Adrenal gland (tissue), 12 donors: ENCODE measurements around the gene AIFM2. TPM values are rescaled to one million over a fixed set of nuclear protein-coding genes. Genes with fewer than 3 reads are reported as not detected.

Source experiments
- DNase-seq, 7 donors: peaks; one replicate each; pipeline ENCODE4 v3.0.0-alpha.2; 2019 to 2020
- H3K27ac ChIP-seq, 5 donors: fragments of 200-600 bp; sonication (generic) in 4 of 5; 1 replicate in 3 of 5; 2 replicates in 2 of 5; pipeline versions ENCODE4 v1.5.1 to v1.8.0; 2016 to 2020; ENCODE audit warnings: mild to moderate bottlenecking in 1 of 5
- H3K27me3 ChIP-seq: fragments of 200-600 bp; 2 replicates; pipeline ENCODE4 v1.8.0; 2021
- H3K36me3 ChIP-seq, 2 donors: fragments of 200-600 bp; replicated peaks in 1 of 2; 1 replicate in 1 of 2; 2 replicates in 1 of 2; pipeline versions ENCODE4 v1.5.1 to v1.8.0; 2018 to 2022
- H3K4me1 ChIP-seq, 2 donors: fragments of 200-600 bp; replicated peaks in 1 of 2; 1 replicate in 1 of 2; 2 replicates in 1 of 2; pipeline versions ENCODE4 v1.5.1 to v1.8.0; 2018 to 2021
- H3K4me3 ChIP-seq, 4 donors: fragments of 200-600 bp; sonication (generic) in 3 of 4; one replicate each; pipeline ENCODE4 v1.5.1; 2016 to 2018
- H3K9me3 ChIP-seq, 3 donors: fragments of 200-600 bp; sonication (generic) in 1 of 3; replicated peaks in 1 of 3; 1 replicate in 2 of 3; 2 replicates in 1 of 3; pipeline versions ENCODE4 v1.5.1 to v1.8.0; 2016 to 2021
- CTCF ChIP-seq, 6 experiments: fragments of 450-650 bp in 4 of 6; fragments of 200-600 bp in 2 of 6; sonication (generic) in 1 of 6; IDR thresholded peaks; 1 replicate in 5 of 6; 2 replicates in 1 of 6; pipeline versions ENCODE4 v1.5.1 to v1.8.0; 2016 to 2021; ENCODE audit warnings: antibody characterized with exemption in 6 of 6, mild to moderate bottlenecking in 2 of 6, moderate library complexity in 1 of 6
- POLR2A ChIP-seq, 2 donors: fragments of 450-650 bp; IDR thresholded peaks; one replicate each; pipeline ENCODE4 v1.6.1; 2017; ENCODE audit warnings: antibody characterized with exemption in 2 of 2, mild to moderate bottlenecking in 2 of 2, moderate library complexity in 1 of 2
- WGBS, 4 donors: extraction: QIAGEN DNeasy Blood & Tissue Kit in 2 of 4; methylation state at CpG; one replicate each; pipeline versions ENCODE4 v1.1.5 to v1.1.7; 2013 to 2017; 5-methylcytosine and 5-hydroxymethylcytosine counted together
- intact Hi-C, 2 donors: fragments of 100-400 bp; cut with DNase I; formaldehyde crosslinking; loops; one replicate each; pipeline versions ENCODE4 v1.14.1 to v1.15.0; 2022 to 2023
- polyA plus RNA-seq, 3 donors: library from polyadenylated mRNA; stranded (reverse); fragments of 200-250 nt in 2 of 3; fragments of 350-450 nt in 1 of 3; fragmentation: Illumina TruSeq in 1 of 3; extraction: RNeasy Lipid Tissue Mini Kit (QIAGEN cat#74804) in 1 of 3; gene quantifications; one replicate each; pipeline ENCODE4 v1.2.3, GENCODE V29; 2013 to 2014
- total RNA-seq, 9 donors: library from RNA; depleted of rRNA in 4 of 9; stranded (reverse); fragments of >200 nt in 4 of 9; fragments of 120-200 nt in 1 of 9; fragmentation: NEBNext Ultra II Directional in 1 of 9; extraction: Animal tissue kit (Norgen Biotek cat#: 25700) in 1 of 9; gene quantifications; one replicate each; pipeline versions ENCODE4 v1.1.0 to v1.2.4, GENCODE V29; 2013 to 2023
- donor health status: healthy with polysubstance abuse.
- donor health status: Bipolar disorder and iron deficiency.
- donor health status: DM: yes; HTN: yes; CAD: no.
- donor health status: DM: no; HTN: no; CAD: no.
- donor health status: DM: no; HTN: no; CAD: no.
- donor health status: DM: yes; HTN: yes; CAD: no.

Gene AIFM2
- total and polyA plus RNA-seq, 12 donors = 7.4 to 31.2 (median 12.7) TPM

GRCh38 chr10:70114902-70115301, 17.7 kb downstream of the AIFM2 start:
- no peak overlapping the region for H3K27ac ChIP-seq
- H3K9me3 ChIP-seq = no peaks in the 10 kb centered on the region
- 92 to 97% (median 96%) methylated on average over 8 to 15 of the region's 15 CpGs for WGBS, 4 donors
- DNase-seq = no peak
- TF ChIP-seq CTCF (IDR thresholded peaks at IDR 0.05) (no peak), POLR2A (IDR thresholded peaks at IDR 0.05) (no peak)
- H3K27me3 ChIP-seq = no peaks in the 10 kb centered on the region
- intact Hi-C loops = loop anchor here in 1 of 2 donors (10.0 kb wide), 1 partner anchor 250 kb away; no protein-coding TSS in a partner anchor
- peaks cover 0 to 44% of the 10 kb centered on the region in 2 donors for H3K36me3 ChIP-seq
- no peak overlapping the region for H3K4me3 ChIP-seq
- no peaks in the 10 kb centered on the region for H3K4me1 ChIP-seq

GRCh38 chr10:70112071-70112470, 20.6 kb downstream of the AIFM2 start:
- intact Hi-C loops = loop anchor here in 1 of 2 donors (10.0 kb wide), 1 partner anchor 253 kb away; no protein-coding TSS in a partner anchor
- WGBS, 4 donors = 84 to 93% (median 88%) methylated on average over 8 of the region's 8 CpGs
- H3K27ac ChIP-seq = peak overlapping the region in 1 of 5 donors; percentile 14

GRCh38 chr10:70111496-70111895, 21.1 kb downstream of the AIFM2 start:
- H3K4me3 ChIP-seq = no peak overlapping the region

More at GRCh38 chr10:70112071-70112470, 20.6 kb downstream of the AIFM2 start:
- no peaks in the 10 kb centered on the region for H3K9me3 ChIP-seq
- DNase-seq = no peak
- no peaks in the 10 kb centered on the region for H3K27me3 ChIP-seq
- H3K4me1 ChIP-seq = no peaks in the 10 kb centered on the region
- TF ChIP-seq POLR2A (IDR thresholded peaks at IDR 0.05) (no peak), CTCF (IDR thresholded peaks at IDR 0.05) (no peak)
- peaks cover 0 to 32% of the 10 kb centered on the region in 2 donors for H3K36me3 ChIP-seq
- H3K4me3 ChIP-seq = no peak overlapping the region

GRCh38 chr10:70109064-70109729, 23.4 kb downstream of the AIFM2 start:
- no peak for DNase-seq
- intact Hi-C loops = no loop called here
- Histone ChIP-seq H3K27me3 (no peaks in the 10 kb centered on the region), H3K4me1 (no peaks in the 10 kb centered on the region), H3K36me3 (peaks cover 0 to 22% of the 10 kb centered on the region in 2 donors), H3K9me3 (no peaks in the 10 kb centered on the region), H3K4me3 (no peak overlapping the region), H3K27ac (no peak overlapping the region)
- no peak for TF ChIP-seq CTCF (IDR thresholded peaks at IDR 0.05)
- no peak for TF ChIP-seq POLR2A (IDR thresholded peaks at IDR 0.05)
- WGBS, 4 donors = 92 to 94% (median 93%) methylated on average over 15 to 18 of the region's 18 CpGs

More at GRCh38 chr10:70111496-70111895, 21.1 kb downstream of the AIFM2 start:
- no peaks in the 10 kb centered on the region for H3K4me1 ChIP-seq
- no peaks in the 10 kb centered on the region for H3K9me3 ChIP-seq
- intact Hi-C loops = loop anchor here in 1 of 2 donors (10.0 kb wide), 1 partner anchor 253 kb away; no protein-coding TSS in a partner anchor
- H3K27ac ChIP-seq = no peak overlapping the region
- 94 to 96% (median 95%) methylated on average over 22 of the region's 22 CpGs for WGBS, 4 donors
- no peak for TF ChIP-seq CTCF (IDR thresholded peaks at IDR 0.05)
- TF ChIP-seq POLR2A (IDR thresholded peaks at IDR 0.05) = no peak
- no peaks in the 10 kb centered on the region for H3K27me3 ChIP-seq
- peaks cover 0 to 32% of the 10 kb centered on the region in 2 donors for H3K36me3 ChIP-seq
- DNase-seq = no peak
